IMR-90 (cell line): ENCODE data around the gene MSMP. TPM values are rescaled to one million over a fixed set of nuclear protein-coding genes. Genes with fewer than 3 reads are reported as not detected.

Source experiments
- ATAC-seq: fragments of 200-7000 bp; cut with Tn5 transposase; 2 replicates; pipeline ENCODE4 v1.9.1; 2020; ENCODE audit warnings: low read depth, mild to moderate bottlenecking, moderate library complexity
- BruUV-seq: library from RNA; stranded (reverse); fragments of 400-500 nt; replicated peaks from 2 replicates; lab custom pipeline; 2021; lab: Mats Ljungman, UMichigan
- CTCF ChIA-PET: fragments of 300-600 bp; formaldehyde crosslinking; extraction: SDS; loops from one replicate; lab custom pipeline; 2021; ENCODE audit warnings: antibody characterized with exemption; lab: Yijun Ruan, JAX
- POLR2A ChIA-PET: fragments of 300-600 bp; sonication (Branson Sonifier 250); formaldehyde crosslinking; loops from one replicate; lab custom pipeline; 2022; ENCODE audit warnings: antibody characterized with exemption; ENCODE audit not compliant: unreplicated experiment; lab: Charles Lee
- DNase-seq: peaks from one replicate; pipeline ENCODE4 v3.0.0; 2013
- H2AFZ ChIP-seq: replicated peaks from 2 replicates; pipeline ENCODE3; 2013; ENCODE audit warnings: low read length, mild to moderate bottlenecking; ENCODE audit not compliant: poor library complexity
- H2AK5ac ChIP-seq: 2 replicates; pipeline ENCODE4 v1.6.1; 2013; ENCODE audit warnings: low read depth, low read length, inconsistent platforms
- H2AK9ac ChIP-seq: replicated peaks from 2 replicates; pipeline ENCODE3; 2013; ENCODE audit warnings: mild to moderate bottlenecking, low read depth, low read length, moderate library complexity; ENCODE audit not compliant: poor library complexity
- H2BK120ac ChIP-seq: 2 replicates; pipeline ENCODE4 v1.6.1; 2013; ENCODE audit warnings: low read depth, low read length, inconsistent platforms
- H2BK15ac ChIP-seq: 3 replicates; pipeline ENCODE4 v1.6.1; 2013; ENCODE audit warnings: low read depth, low read length, inconsistent platforms
- H2BK20ac ChIP-seq: 2 replicates; pipeline ENCODE4 v1.6.1; 2013; ENCODE audit warnings: low read depth, mild to moderate bottlenecking, inconsistent platforms, low read length, moderate library complexity
- H2BK5ac ChIP-seq: 2 replicates; pipeline ENCODE4 v1.6.1; 2013; ENCODE audit warnings: mild to moderate bottlenecking, low read depth, low read length, inconsistent platforms; ENCODE audit not compliant: poor library complexity, severe bottlenecking
- H3K14ac ChIP-seq: replicated peaks from 2 replicates; pipeline ENCODE4 v1.6.1; 2013; ENCODE audit warnings: low read depth, low read length, inconsistent platforms
- H3K18ac ChIP-seq: 2 replicates; pipeline ENCODE4 v1.6.1; 2013; ENCODE audit warnings: low read depth, low read length, control low read depth
- H3K23ac ChIP-seq: 2 replicates; pipeline ENCODE4 v1.6.1; 2013; ENCODE audit warnings: low read depth, low read length, inconsistent platforms
- H3K27ac ChIP-seq: 2 replicates; pipeline ENCODE4 v1.5.1; 2013; ENCODE audit warnings: mild to moderate bottlenecking, control low read depth, low read length; ENCODE audit not compliant: insufficient read depth
- H3K27me3 ChIP-seq: 2 replicates; pipeline ENCODE4 v1.6.1; 2013; ENCODE audit warnings: low read length; ENCODE audit not compliant: control insufficient read depth, insufficient read depth
- H3K36me3 ChIP-seq: 2 replicates; pipeline ENCODE4 v1.6.1; 2013; ENCODE audit warnings: low read length, mixed read lengths; ENCODE audit not compliant: control insufficient read depth, insufficient read depth
- H3K4ac ChIP-seq: 2 replicates; pipeline ENCODE4 v1.6.1; 2013; ENCODE audit warnings: low read depth, low read length, inconsistent platforms
- H3K4me1 ChIP-seq: 2 replicates; pipeline ENCODE4 v1.6.1; 2013; ENCODE audit warnings: low read length, mixed read lengths; ENCODE audit not compliant: control insufficient read depth, insufficient read depth
- H3K4me2 ChIP-seq: 2 replicates; pipeline ENCODE4 v1.6.1; 2013; ENCODE audit warnings: low read depth, mild to moderate bottlenecking, control low read depth, low read length, moderate library complexity
- H3K4me3 ChIP-seq: 2 replicates; pipeline ENCODE4 v1.5.1; 2013; ENCODE audit warnings: low read depth, mild to moderate bottlenecking, control low read depth, low read length, moderate library complexity; ENCODE audit not compliant: insufficient read depth
- H3K56ac ChIP-seq: 2 replicates; pipeline ENCODE4 v1.6.1; 2013; ENCODE audit warnings: low read length, inconsistent platforms; ENCODE audit not compliant: insufficient read depth; ENCODE audit errors: extremely low read depth
- H3K79me1 ChIP-seq, 2 experiments: 2 replicates each; pipeline ENCODE4 v1.6.1; 2013; ENCODE audit warnings: low read length in 2 of 2, inconsistent platforms in 1 of 2, low read depth in 1 of 2
- H3K9ac ChIP-seq: 2 replicates; pipeline ENCODE4 v1.6.1; 2013; ENCODE audit warnings: low read depth, low read length, control low read depth
- H3K9me1 ChIP-seq: 2 replicates; pipeline ENCODE4 v1.6.1; 2013; ENCODE audit warnings: low read length, inconsistent platforms; ENCODE audit not compliant: insufficient read depth
- H3K9me3 ChIP-seq: 2 replicates; pipeline ENCODE4 v1.6.1; 2013; ENCODE audit warnings: low read length; ENCODE audit not compliant: control insufficient read depth, insufficient read depth
- H4K20me1 ChIP-seq: 2 replicates; pipeline ENCODE4 v1.6.1; 2013; ENCODE audit warnings: low read length, inconsistent platforms; ENCODE audit not compliant: insufficient read depth
- H4K5ac ChIP-seq: 2 replicates; pipeline ENCODE4 v1.6.1; 2013; ENCODE audit warnings: mild to moderate bottlenecking, low read depth, low read length, control low read depth
- H4K8ac ChIP-seq, 2 experiments: 2 replicates each; pipeline ENCODE4 v1.6.1; 2013; ENCODE audit warnings: low read depth in 2 of 2, low read length in 2 of 2, control low read depth in 1 of 2, inconsistent platforms in 1 of 2
- H4K91ac ChIP-seq: 2 replicates; pipeline ENCODE4 v1.6.1; 2013; ENCODE audit warnings: low read depth, low read length, inconsistent platforms; ENCODE audit not compliant: insufficient read depth
- CEBPB ChIP-seq: IDR thresholded peaks from 2 replicates; pipeline ENCODE4 v1.6.1; 2012; ENCODE audit warnings: low read depth, low read length, improper control_type of control experiment
- CHD1 ChIP-seq: IDR thresholded peaks from 2 replicates; pipeline ENCODE4 v1.6.1; 2012; ENCODE audit warnings: low read depth, low read length, improper control_type of control experiment
- ELK1 ChIP-seq: fragments of 150-350 bp; IDR thresholded peaks from 2 replicates; pipeline ENCODE4 v1.6.1; 2016; ENCODE audit warnings: low read depth, mild to moderate bottlenecking, low read length, moderate library complexity, borderline replicate concordance
- MAFK ChIP-seq: IDR thresholded peaks from 2 replicates; pipeline ENCODE4 v1.6.1; 2012; ENCODE audit warnings: low read depth, low read length, improper control_type of control experiment
- MAZ ChIP-seq: IDR thresholded peaks from 2 replicates; pipeline ENCODE4 v1.6.1; 2012; ENCODE audit warnings: low read depth, mild to moderate bottlenecking, low read length, improper control_type of control experiment, moderate library complexity, borderline replicate concordance
- MXI1 ChIP-seq: IDR thresholded peaks from 2 replicates; pipeline ENCODE4 v1.6.1; 2012; ENCODE audit warnings: low read depth, mild to moderate bottlenecking, low read length, moderate library complexity, borderline replicate concordance
- NFE2L2 ChIP-seq: fragments of 150-350 bp; IDR thresholded peaks from 2 replicates; pipeline ENCODE4 v1.6.1; 2016; ENCODE audit warnings: low read depth, mild to moderate bottlenecking, low read length
- POLR2A ChIP-seq: IDR thresholded peaks from 2 replicates; pipeline ENCODE4 v1.6.1; 2012; ENCODE audit warnings: mild to moderate bottlenecking, low read depth, low read length
- RAD21 ChIP-seq: IDR thresholded peaks from 2 replicates; pipeline ENCODE4 v1.6.1; 2012; ENCODE audit warnings: low read length, improper control_type of control experiment
- RCOR1 ChIP-seq: IDR thresholded peaks from 2 replicates; pipeline ENCODE4 v1.6.1; 2012; ENCODE audit warnings: mild to moderate bottlenecking, low read length, improper control_type of control experiment; ENCODE audit not compliant: insufficient replicate concordance
- RFX5 ChIP-seq: IDR thresholded peaks from 2 replicates; pipeline ENCODE4 v1.8.0; 2012; ENCODE audit warnings: low read depth, mild to moderate bottlenecking, low read length, moderate library complexity
- SMC3 ChIP-seq: fragments of 150-350 bp; IDR thresholded peaks from 2 replicates; pipeline ENCODE4 v1.6.1; 2016; ENCODE audit warnings: low read depth, mild to moderate bottlenecking, antibody characterized with exemption, low read length, moderate library complexity
- USF2 ChIP-seq: fragments of 150-350 bp; IDR thresholded peaks from 2 replicates; pipeline ENCODE4 v1.6.1; 2017; ENCODE audit warnings: mild to moderate bottlenecking, antibody characterized with exemption, low read length, low read depth
- dilution Hi-C: fragments of 300-500 bp; cut with HindIII; formaldehyde crosslinking; loops from one replicate; pipeline ENCODE4 v1.14.3; 2018; ENCODE audit warnings: low sequenced_read_pairs; ENCODE audit not compliant: unreplicated experiment
- in situ Hi-C: fragments of 300-500 bp; cut with MboI; formaldehyde crosslinking; loops from 3 replicates; pipeline ENCODE4 v1.14.3; 2019; ENCODE audit warnings: low sequenced_read_pairs, inconsistent platforms, mixed read lengths
- intact Hi-C: fragments of 100-400 bp; cut with micrococcal nuclease; formaldehyde crosslinking; loops from 2 replicates; pipeline ENCODE4 v1.10.0; 2022
- polyA plus RNA-seq, 3 experiments: library from polyadenylated mRNA; depleted of rRNA; stranded (reverse); fragments of >200 nt; gene quantifications; 2 replicates each; pipeline ENCODE4 v1.2.3, GENCODE V29; 2012; ENCODE audit warnings: low replicate concordance in 1 of 3
- total RNA-seq: library from RNA; depleted of rRNA; stranded (reverse); fragments of >200 nt; gene quantifications from 2 replicates; pipeline ENCODE4 v1.2.3, GENCODE V29; 2012
- TF ChIP-seq, protein P1 (sequence below): conservative IDR thresholded peaks from 2 replicates; pipeline ENCODE4 v1.5.1; 2012; ENCODE audit warnings: mild to moderate bottlenecking, low read depth, low read length, improper control_type of control experiment

MSMP gene
- total and polyA plus RNA-seq, 2 of the 4 experiments (the other 2 are of a cell fraction) = not detected

DNA sequence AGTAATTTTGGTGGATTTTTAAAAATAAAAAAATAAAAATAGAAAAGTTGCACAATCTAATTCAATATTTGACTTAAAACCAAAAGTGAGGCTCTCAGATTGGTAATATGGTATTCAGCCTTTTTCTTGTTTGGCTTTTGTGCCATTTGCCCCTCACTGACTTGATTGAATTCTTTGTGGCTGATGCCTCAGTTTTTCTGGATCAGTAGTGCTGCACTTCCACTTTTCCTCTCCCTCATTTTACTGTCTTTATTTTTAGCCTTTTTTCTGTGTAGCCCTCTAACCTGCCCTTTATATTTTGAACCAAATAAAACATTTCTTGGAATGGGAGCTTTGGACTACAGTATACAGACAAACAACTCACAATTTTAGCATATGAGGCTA lies 3.8 kb upstream of the MSMP start:
- Histone ChIP-seq H3K36me3 (peaks cover 21% of the 10 kb centered on the region), H4K5ac (no peak overlapping the region), H2AK5ac (no peak overlapping the region), H4K91ac (no peak overlapping the region), H3K27me3 (peaks cover 2% of the 10 kb centered on the region; the same call in 1 of the 2 replicates), H2BK5ac (no peak overlapping the region), H4K20me1 (no peaks in the 10 kb centered on the region), H3K9me3 (no peaks in the 10 kb centered on the region), H3K4me1 (peaks cover 7% of the 10 kb centered on the region; the same call in 1 of the 2 replicates), H3K23ac (no peak overlapping the region), H3K27ac (no peak overlapping the region), H2BK15ac (no peak overlapping the region), H3K4me3 (no peak overlapping the region), H2BK20ac (no peak overlapping the region), H2AK9ac (no peak overlapping the region), H4K8ac (no peak overlapping the region), H2BK120ac (no peak overlapping the region), H3K9me1 (peaks cover 5% of the 10 kb centered on the region), H2AFZ (no peak overlapping the region), H3K4me2 (no peak overlapping the region), H3K18ac (no peak overlapping the region), H3K4ac (no peak overlapping the region), H3K79me1 (no peaks in the 10 kb centered on the region), H3K14ac (no peak overlapping the region), H3K9ac (no peak overlapping the region), H3K56ac (no peak overlapping the region)
- BruUV-seq = no TSS peak
- DNase-seq (no peak), ATAC-seq (no peak)
- TF ChIP-seq RCOR1 (no peak), SMC3 (no peak), NFE2L2 (no peak), CEBPB (no peak), MAFK (no peak), USF2 (no peak), POLR2A (no peak), ELK1 (no peak), RAD21 (no peak), MXI1 (no peak), RFX5 (no peak), MAZ (no peak), CHD1 (no peak)
- TF ChIP-seq, protein P1, sequence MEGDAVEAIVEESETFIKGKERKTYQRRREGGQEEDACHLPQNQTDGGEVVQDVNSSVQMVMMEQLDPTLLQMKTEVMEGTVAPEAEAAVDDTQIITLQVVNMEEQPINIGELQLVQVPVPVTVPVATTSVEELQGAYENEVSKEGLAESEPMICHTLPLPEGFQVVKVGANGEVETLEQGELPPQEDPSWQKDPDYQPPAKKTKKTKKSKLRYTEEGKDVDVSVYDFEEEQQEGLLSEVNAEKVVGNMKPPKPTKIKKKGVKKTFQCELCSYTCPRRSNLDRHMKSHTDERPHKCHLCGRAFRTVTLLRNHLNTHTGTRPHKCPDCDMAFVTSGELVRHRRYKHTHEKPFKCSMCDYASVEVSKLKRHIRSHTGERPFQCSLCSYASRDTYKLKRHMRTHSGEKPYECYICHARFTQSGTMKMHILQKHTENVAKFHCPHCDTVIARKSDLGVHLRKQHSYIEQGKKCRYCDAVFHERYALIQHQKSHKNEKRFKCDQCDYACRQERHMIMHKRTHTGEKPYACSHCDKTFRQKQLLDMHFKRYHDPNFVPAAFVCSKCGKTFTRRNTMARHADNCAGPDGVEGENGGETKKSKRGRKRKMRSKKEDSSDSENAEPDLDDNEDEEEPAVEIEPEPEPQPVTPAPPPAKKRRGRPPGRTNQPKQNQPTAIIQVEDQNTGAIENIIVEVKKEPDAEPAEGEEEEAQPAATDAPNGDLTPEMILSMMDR = no peak
- CTCF ChIA-PET = no interaction called here
- intact Hi-C loops (no loop called here), dilution Hi-C loops (no loop called here), in situ Hi-C loops (no loop called here)
- POLR2A ChIA-PET = no interaction called here
